GM12878 (cell line): ENCODE results near the gene ADGRV1. TPM values are rescaled to one million over a fixed set of nuclear protein-coding genes. Genes with fewer than 3 reads are reported as not detected.

Experiments
- ATAC-seq: fragments of 200-7000 bp; cut with Tn5 transposase; 3 replicates; pipeline ENCODE4 v1.9.1; 2020; ENCODE audit warnings: mild to moderate bottlenecking, moderate library complexity
- BruUV-seq: library from RNA; stranded (reverse); fragments of 400-500 nt; replicated peaks from 2 replicates; lab custom pipeline; 2021; lab: Mats Ljungman, UMichigan
- CTCF ChIA-PET: fragments of 300-600 bp; sonication (Branson Sonifier 250); formaldehyde crosslinking; extraction: SDS; loops from one replicate; lab custom pipeline; 2021; ENCODE audit warnings: inconsistent platforms; lab: Yijun Ruan, JAX
- POLR2A ChIA-PET: fragments of 350-600 bp; formaldehyde crosslinking; extraction: SDS; loops from one replicate; lab custom pipeline; 2021; ENCODE audit warnings: inconsistent platforms; lab: Charles Lee
- RAD21 ChIA-PET: fragments of 300-600 bp; sonication (Branson Sonifier 250); formaldehyde crosslinking; loops from one replicate; lab custom pipeline; 2023; ENCODE audit warnings: antibody characterized with exemption; ENCODE audit not compliant: unreplicated experiment; lab: Charles Lee
- SMC1A ChIA-PET: fragments of 300-600 bp; sonication (Branson Sonifier 250); formaldehyde crosslinking; loops from one replicate; lab custom pipeline; 2023; ENCODE audit not compliant: unreplicated experiment, uncharacterized antibody; lab: Charles Lee
- DNase-seq: peaks from one replicate; pipeline ENCODE4 v3.0.0-alpha.2; 2011; ENCODE audit warnings: low read depth, low spot score
- FAIRE-seq: peaks from 3 replicates; lab custom pipeline; 2011; peaks lifted over from hg19 to GRCh38; lab: Jason Lieb, UNC
- H2AFZ ChIP-seq: 2 replicates; pipeline ENCODE4 v1.6.0; 2011; ENCODE audit warnings: low read depth, low read length, control low read depth; ENCODE audit not compliant: control insufficient read depth
- H3K27ac ChIP-seq: 2 replicates; pipeline ENCODE4 v1.5.1; 2011; ENCODE audit warnings: control low read depth; ENCODE audit not compliant: control insufficient read depth, insufficient read depth
- H3K27me3 ChIP-seq, 2 experiments: replicated peaks in 1 of 2; 2 replicates each; pipeline versions ENCODE4 v1.6.0 to v1.6.1; 2011; ENCODE audit warnings: low read length in 1 of 2; ENCODE audit not compliant: control insufficient read depth in 2 of 2, insufficient read depth in 2 of 2
- H3K36me3 ChIP-seq, 2 experiments: 2 replicates each; pipeline ENCODE4 v1.5.1; 2011; ENCODE audit warnings: low read length in 1 of 2; ENCODE audit not compliant: control insufficient read depth in 2 of 2, insufficient read depth in 2 of 2
- H3K4me1 ChIP-seq: 2 replicates; pipeline ENCODE4 v1.6.1; 2011; ENCODE audit warnings: mild to moderate bottlenecking, low read length, moderate library complexity, mixed read lengths; ENCODE audit not compliant: control insufficient read depth, insufficient read depth
- H3K4me2 ChIP-seq: 2 replicates; pipeline ENCODE4 v1.6.0; 2011; ENCODE audit warnings: control low read depth; ENCODE audit not compliant: control insufficient read depth, insufficient read depth
- H3K4me3 ChIP-seq: fragments of 200-600 bp; sonication (generic); 2 replicates; pipeline ENCODE4 v1.5.1; 2016
- H3K79me2 ChIP-seq: 2 replicates; pipeline ENCODE4 v1.6.0; 2011; ENCODE audit warnings: low read length; ENCODE audit not compliant: control insufficient read depth, insufficient read depth
- H3K9ac ChIP-seq: 2 replicates; pipeline ENCODE4 v1.8.0; 2011; ENCODE audit warnings: low read length, control low read depth, mixed read lengths; ENCODE audit not compliant: control insufficient read depth, insufficient read depth
- H3K9me3 ChIP-seq: replicated peaks from 3 replicates; pipeline ENCODE4 v1.5.1; 2011; ENCODE audit warnings: mild to moderate bottlenecking, low read length; ENCODE audit not compliant: control insufficient read depth, insufficient read depth
- H4K20me1 ChIP-seq: 2 replicates; pipeline ENCODE4 v1.6.0; 2011; ENCODE audit not compliant: control insufficient read depth, insufficient read depth
- JUNB ChIP-seq: IDR thresholded peaks from 2 replicates; pipeline ENCODE4 v1.6.1; 2016; ENCODE audit warnings: antibody characterized with exemption, mild to moderate bottlenecking
- KAT2A ChIP-seq: conservative IDR thresholded peaks from 2 replicates; pipeline ENCODE4 v1.6.1; 2011; ENCODE audit warnings: low read depth, low read length; ENCODE audit not compliant: control insufficient read depth
- MEF2A ChIP-seq: IDR thresholded peaks from 2 replicates; pipeline ENCODE4 v1.6.1; 2011; ENCODE audit warnings: low read depth, mild to moderate bottlenecking, low read length, moderate library complexity; ENCODE audit not compliant: insufficient read depth
- PML ChIP-seq: IDR thresholded peaks from 2 replicates; pipeline ENCODE4 v1.6.1; 2012; ENCODE audit warnings: low read length, inconsistent platforms
- YY1 ChIP-seq: IDR thresholded peaks from 2 replicates; pipeline ENCODE4 v1.6.1; 2011; ENCODE audit warnings: low read depth, mild to moderate bottlenecking, low read length
- ZNF24 ChIP-seq: fragments of 450-650 bp; IDR thresholded peaks from 2 replicates; pipeline ENCODE4 v1.6.1; 2017; ENCODE audit warnings: antibody characterized with exemption, mild to moderate bottlenecking
- WGBS: methylation state at CpG from one replicate; pipeline ENCODE4 v1.1.6; 2016; ENCODE audit warnings: low lambda C conversion rate; ENCODE audit not compliant: insufficient replicate concordance, insufficient coverage; ENCODE audit errors: missing lambda C conversion rate; 5-methylcytosine and 5-hydroxymethylcytosine counted together
- in situ Hi-C: fragments of 300-500 bp; cut with MboI; formaldehyde crosslinking; loops from 9 replicates; pipeline ENCODE4 v1.14.3; 2018; ENCODE audit warnings: mixed read lengths
- intact Hi-C: fragments of 100-400 bp; cut with micrococcal nuclease; formaldehyde crosslinking; loops from one replicate; pipeline ENCODE4 v1.14.2; 2022; ENCODE audit not compliant: unreplicated experiment
- polyA plus RNA-seq, 11 experiments: library from polyadenylated mRNA; depleted of rRNA in 4 of 11; unstranded in 6 of 11; stranded (reverse) in 5 of 11; fragments of >200 nt; fragmentation: Nextera tagmentation in 4 of 11; fragmentation: Illumina TruSeq in 1 of 11; extraction: Ambion mirVana in 4 of 11; extraction: Trizol in 1 of 11; gene quantifications; 1 replicate in 1 of 11; 2 replicates in 10 of 11; pipeline versions ENCODE4 v1.2.1 to v1.2.3, GENCODE V29; 2011 to 2016; ENCODE audit warnings: inconsistent platforms in 2 of 11, missing spikeins in 2 of 11, low read depth in 1 of 11
- total RNA-seq, 4 experiments: library from RNA; depleted of rRNA in 3 of 4; stranded (reverse); fragments of >200 nt in 3 of 4; fragmentation: Illumina TruSeq in 1 of 4; extraction: Trizol in 1 of 4; gene quantifications; 2 replicates each; pipeline versions ENCODE4 v1.2.1 to v1.2.3, GENCODE V29; 2013 to 2021
- TF ChIP-seq, protein P1 (sequence below): IDR thresholded peaks from 2 replicates; pipeline ENCODE4 v1.6.1; 2011; ENCODE audit warnings: low read depth, mild to moderate bottlenecking, low read length, moderate library complexity, borderline replicate concordance; ENCODE audit errors: extremely low read depth
- TF ChIP-seq, protein P2 (sequence below): IDR thresholded peaks from 2 replicates; pipeline ENCODE4 v1.6.1; 2012; ENCODE audit warnings: improper control_type of control experiment, low read depth, low read length; ENCODE audit not compliant: insufficient replicate concordance

ADGRV1 gene
- total and polyA plus RNA-seq, 10 of the 15 experiments (the other 5 are each of a cell fraction or from before 2014, with no cell fraction given), result 0.04 to 8.1 (median 0.16) TPM; not detected in 1

DNA sequence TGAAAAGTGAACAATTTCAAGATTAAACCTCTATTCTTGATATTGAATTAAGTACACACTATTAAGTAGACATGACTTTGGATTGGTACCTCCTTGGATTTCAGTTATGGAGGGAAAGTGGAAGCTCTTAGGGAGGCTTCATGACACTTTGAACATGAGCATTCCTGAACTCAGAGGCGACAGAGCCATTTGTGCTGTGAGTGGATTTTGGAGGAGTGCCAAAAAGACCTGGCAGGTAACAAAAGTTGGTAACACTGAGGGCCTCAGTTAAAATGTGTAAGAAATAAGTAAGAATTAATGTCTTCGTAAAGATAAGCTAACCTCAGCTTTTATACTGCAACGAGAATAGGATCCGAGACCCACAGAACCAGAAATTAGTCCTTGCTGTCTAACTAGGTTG lies 467.9 kb downstream of the ADGRV1 start:
- Histone ChIP-seq H2AFZ (no peak overlapping the region), H3K4me1 (no peaks in the 10 kb centered on the region), H3K9me3 (no peaks in the 10 kb centered on the region), H3K9ac (no peak overlapping the region), H3K27me3 (no peaks in the 10 kb centered on the region), H3K27ac (no peak overlapping the region), H4K20me1 (no peaks in the 10 kb centered on the region), H3K36me3 (no peaks in the 10 kb centered on the region), H3K4me2 (no peak overlapping the region), H3K4me3 (no peak overlapping the region), H3K79me2 (no peaks in the 10 kb centered on the region)
- no peak for ATAC-seq
- WGBS, result 50% methylated on average over 4 of the region's 4 CpGs
- CTCF ChIA-PET, result interaction anchor here (1.9 kb wide), 1 partner anchor 10 kb away, joined by 6 read pairs; no protein-coding TSS in a partner anchor
- POLR2A ChIA-PET, result interaction anchor here (0.5 kb wide), 1 partner anchor 47 kb away, joined by 3 read pairs; no protein-coding TSS in a partner anchor
- in situ Hi-C loops (no loop called here), intact Hi-C loops (no loop called here)
- no peak for FAIRE-seq
- SMC1A ChIA-PET, result interaction anchor here (0.9 to 2.1 kb wide), 2 partner anchors 10 to 95 kb away, joined by 4 to 7 read pairs; no protein-coding TSS in a partner anchor
- RAD21 ChIA-PET, result no interaction called here
- DNase-seq, result no peak
- no TSS peak for BruUV-seq
- TF ChIP-seq MEF2A (no peak), ZNF24 (no peak), YY1 (no peak), KAT2A (no peak), PML (no peak), JUNB (no peak)
- TF ChIP-seq, protein P1, sequence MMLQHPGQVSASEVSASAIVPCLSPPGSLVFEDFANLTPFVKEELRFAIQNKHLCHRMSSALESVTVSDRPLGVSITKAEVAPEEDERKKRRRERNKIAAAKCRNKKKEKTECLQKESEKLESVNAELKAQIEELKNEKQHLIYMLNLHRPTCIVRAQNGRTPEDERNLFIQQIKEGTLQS, result no peak
- TF ChIP-seq, protein P2, sequence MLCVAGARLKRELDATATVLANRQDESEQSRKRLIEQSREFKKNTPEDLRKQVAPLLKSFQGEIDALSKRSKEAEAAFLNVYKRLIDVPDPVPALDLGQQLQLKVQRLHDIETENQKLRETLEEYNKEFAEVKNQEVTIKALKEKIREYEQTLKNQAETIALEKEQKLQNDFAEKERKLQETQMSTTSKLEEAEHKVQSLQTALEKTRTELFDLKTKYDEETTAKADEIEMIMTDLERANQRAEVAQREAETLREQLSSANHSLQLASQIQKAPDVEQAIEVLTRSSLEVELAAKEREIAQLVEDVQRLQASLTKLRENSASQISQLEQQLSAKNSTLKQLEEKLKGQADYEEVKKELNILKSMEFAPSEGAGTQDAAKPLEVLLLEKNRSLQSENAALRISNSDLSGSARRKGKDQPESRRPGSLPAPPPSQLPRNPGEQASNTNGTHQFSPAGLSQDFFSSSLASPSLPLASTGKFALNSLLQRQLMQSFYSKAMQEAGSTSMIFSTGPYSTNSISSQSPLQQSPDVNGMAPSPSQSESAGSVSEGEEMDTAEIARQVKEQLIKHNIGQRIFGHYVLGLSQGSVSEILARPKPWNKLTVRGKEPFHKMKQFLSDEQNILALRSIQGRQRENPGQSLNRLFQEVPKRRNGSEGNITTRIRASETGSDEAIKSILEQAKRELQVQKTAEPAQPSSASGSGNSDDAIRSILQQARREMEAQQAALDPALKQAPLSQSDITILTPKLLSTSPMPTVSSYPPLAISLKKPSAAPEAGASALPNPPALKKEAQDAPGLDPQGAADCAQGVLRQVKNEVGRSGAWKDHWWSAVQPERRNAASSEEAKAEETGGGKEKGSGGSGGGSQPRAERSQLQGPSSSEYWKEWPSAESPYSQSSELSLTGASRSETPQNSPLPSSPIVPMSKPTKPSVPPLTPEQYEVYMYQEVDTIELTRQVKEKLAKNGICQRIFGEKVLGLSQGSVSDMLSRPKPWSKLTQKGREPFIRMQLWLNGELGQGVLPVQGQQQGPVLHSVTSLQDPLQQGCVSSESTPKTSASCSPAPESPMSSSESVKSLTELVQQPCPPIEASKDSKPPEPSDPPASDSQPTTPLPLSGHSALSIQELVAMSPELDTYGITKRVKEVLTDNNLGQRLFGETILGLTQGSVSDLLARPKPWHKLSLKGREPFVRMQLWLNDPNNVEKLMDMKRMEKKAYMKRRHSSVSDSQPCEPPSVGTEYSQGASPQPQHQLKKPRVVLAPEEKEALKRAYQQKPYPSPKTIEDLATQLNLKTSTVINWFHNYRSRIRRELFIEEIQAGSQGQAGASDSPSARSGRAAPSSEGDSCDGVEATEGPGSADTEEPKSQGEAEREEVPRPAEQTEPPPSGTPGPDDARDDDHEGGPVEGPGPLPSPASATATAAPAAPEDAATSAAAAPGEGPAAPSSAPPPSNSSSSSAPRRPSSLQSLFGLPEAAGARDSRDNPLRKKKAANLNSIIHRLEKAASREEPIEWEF, result no peak
